HepG2 (cell line): ENCODE results near the gene TLK1. TPM values are rescaled to one million over a fixed set of nuclear protein-coding genes. Genes with fewer than 3 reads are reported as not detected.

ENCODE experiments used
- ETV6 ChIP-seq: sonication (generic); formaldehyde crosslinking; conservative IDR thresholded peaks from 2 replicates; pipeline ENCODE4 v1.4.0; 2020; ENCODE audit warnings: missing genetic modification reagents
- FOXP1 ChIP-seq, 2 experiments: fragments of 450-650 bp in 1 of 2; IDR thresholded peaks; 2 replicates each; pipeline ENCODE4 v1.6.1; 2017 to 2018; ENCODE audit warnings: antibody characterized with exemption in 1 of 2
- GLI4 ChIP-seq: sonication (generic); formaldehyde crosslinking; IDR thresholded peaks from 2 replicates; pipeline ENCODE4 v1.5.1; 2020; ENCODE audit warnings: missing genetic modification reagents, mild to moderate bottlenecking, moderate library complexity, borderline replicate concordance
- MED8 ChIP-seq: sonication (generic); formaldehyde crosslinking; IDR thresholded peaks from 2 replicates; pipeline ENCODE4 v1.8.1; 2023; ENCODE audit warnings: mild to moderate bottlenecking, missing genetic modification reagents; ENCODE audit not compliant: insufficient replicate concordance
- MXD4 ChIP-seq: IDR thresholded peaks from 2 replicates; pipeline ENCODE4 v1.6.1; 2016; ENCODE audit warnings: mild to moderate bottlenecking, missing biosample characterization, missing genetic modification reagents
- MYC ChIP-seq: sonication (generic); formaldehyde crosslinking; IDR thresholded peaks from 2 replicates; pipeline ENCODE4 v1.9.0; 2021; ENCODE audit warnings: missing genetic modification reagents, borderline replicate concordance
- RBM22 ChIP-seq: fragments of 200-400 bp; formaldehyde crosslinking; optimal IDR thresholded peaks from 2 replicates; pipeline ENCODE3; 2017; ENCODE audit warnings: mild to moderate bottlenecking, low read length, moderate library complexity
- SIN3B ChIP-seq: fragments of 150-350 bp; IDR thresholded peaks from 2 replicates; pipeline ENCODE4 v1.6.1; 2014; ENCODE audit warnings: low read length
- ZFP36 ChIP-seq: fragments of 150-350 bp; IDR thresholded peaks from 2 replicates; pipeline ENCODE4 v1.6.1; 2018; ENCODE audit warnings: borderline replicate concordance, low read length, low read depth; ENCODE audit not compliant: partially characterized antibody
- ZNF761 ChIP-seq: sonication (generic); formaldehyde crosslinking; conservative IDR thresholded peaks from 2 replicates; pipeline ENCODE4 v1.4.0; 2020; ENCODE audit warnings: mild to moderate bottlenecking, missing genetic modification reagents
- ZNF780A ChIP-seq: sonication (generic); formaldehyde crosslinking; IDR thresholded peaks from 2 replicates; pipeline ENCODE4 v1.8.0; 2022; ENCODE audit warnings: mild to moderate bottlenecking, missing genetic modification reagents, moderate library complexity
- ZNF788 ChIP-seq: sonication (generic); formaldehyde crosslinking; IDR thresholded peaks from 2 replicates; pipeline ENCODE4 v1.5.0; 2020; ENCODE audit warnings: mild to moderate bottlenecking, missing genetic modification reagents, borderline replicate concordance
- ZNF878 ChIP-seq: sonication (generic); formaldehyde crosslinking; IDR thresholded peaks from 2 replicates; pipeline ENCODE4 v1.8.1; 2023; ENCODE audit warnings: mild to moderate bottlenecking, missing genetic modification reagents, moderate library complexity
- polyA plus RNA-seq, 8 experiments: library from polyadenylated mRNA; depleted of rRNA in 3 of 8; stranded (reverse) in 7 of 8; unstranded in 1 of 8; fragments of >200 nt; fragmentation: Illumina TruSeq in 4 of 8; extraction: Trizol in 4 of 8; gene quantifications; 2 replicates each; pipeline versions ENCODE4 v1.2.1 to v1.2.3, GENCODE V29; 2011 to 2016; ENCODE audit warnings: low read depth in 4 of 8, missing spikeins in 1 of 8, mixed read lengths in 1 of 8; ENCODE audit not compliant: insufficient read depth in 1 of 8
- total RNA-seq, 5 experiments: library from RNA; depleted of rRNA; stranded (reverse); fragments of >200 nt; fragmentation: Illumina TruSeq; extraction: Trizol; gene quantifications; 2 replicates each; pipeline ENCODE4 v1.2.3, GENCODE V29; 2016; ENCODE audit warnings: low read depth in 1 of 5
- TF ChIP-seq, protein P1 (sequence below): sonication (generic); formaldehyde crosslinking; IDR thresholded peaks from 2 replicates; pipeline ENCODE4 v1.4.0; 2020; ENCODE audit warnings: missing genetic modification reagents
- TF ChIP-seq, protein P2 (sequence below): sonication (generic); formaldehyde crosslinking; IDR thresholded peaks from 2 replicates; pipeline ENCODE4 v1.5.1; 2020; ENCODE audit warnings: missing genetic modification reagents, mild to moderate bottlenecking, borderline replicate concordance
- TF ChIP-seq, protein P3 (sequence below): sonication (generic); formaldehyde crosslinking; IDR thresholded peaks from 2 replicates; pipeline ENCODE4 v1.8.1; 2022; ENCODE audit warnings: mild to moderate bottlenecking, missing genetic modification reagents
- TF ChIP-seq, protein P4 (sequence below): sonication (generic); formaldehyde crosslinking; IDR thresholded peaks from 2 replicates; pipeline ENCODE4 v1.8.0; 2022; ENCODE audit warnings: mild to moderate bottlenecking, missing genetic modification reagents; ENCODE audit not compliant: insufficient replicate concordance
- TF ChIP-seq, protein P5 (sequence below): sonication (generic); formaldehyde crosslinking; IDR thresholded peaks from 2 replicates; pipeline ENCODE4 v1.4.0; 2020; ENCODE audit warnings: missing genetic modification reagents
- TF ChIP-seq, protein P6 (sequence below): sonication (generic); formaldehyde crosslinking; IDR thresholded peaks from 2 replicates; pipeline ENCODE4 v1.8.1; 2023; ENCODE audit warnings: mild to moderate bottlenecking, missing genetic modification reagents

The TLK1 gene
- total and polyA plus RNA-seq, 2 of the 13 experiments (the other 11 are each of a cell fraction or from before 2014, with no cell fraction given): 16.8 to 28.7 TPM

DNA sequence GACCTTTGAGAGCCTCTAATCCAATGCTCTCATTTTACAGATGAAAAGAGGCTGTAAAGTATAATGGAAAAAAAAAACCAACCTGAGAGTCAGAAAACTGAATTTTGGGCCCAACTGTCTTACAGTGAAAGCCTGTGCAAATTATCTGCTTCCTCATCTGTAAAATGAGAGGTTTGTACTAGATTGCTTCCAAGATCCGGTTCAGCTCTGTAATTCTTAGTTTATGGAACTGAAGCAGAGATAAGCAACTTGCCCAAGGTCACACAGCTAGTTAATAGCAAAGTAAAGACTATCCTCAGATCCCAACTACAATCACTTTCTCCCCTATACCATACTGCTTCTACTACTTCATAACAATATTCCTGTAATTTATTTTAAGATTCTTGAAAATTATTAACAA is 6.3 kb downstream of the TLK1 start (continued):
- TF ChIP-seq, protein P1, sequence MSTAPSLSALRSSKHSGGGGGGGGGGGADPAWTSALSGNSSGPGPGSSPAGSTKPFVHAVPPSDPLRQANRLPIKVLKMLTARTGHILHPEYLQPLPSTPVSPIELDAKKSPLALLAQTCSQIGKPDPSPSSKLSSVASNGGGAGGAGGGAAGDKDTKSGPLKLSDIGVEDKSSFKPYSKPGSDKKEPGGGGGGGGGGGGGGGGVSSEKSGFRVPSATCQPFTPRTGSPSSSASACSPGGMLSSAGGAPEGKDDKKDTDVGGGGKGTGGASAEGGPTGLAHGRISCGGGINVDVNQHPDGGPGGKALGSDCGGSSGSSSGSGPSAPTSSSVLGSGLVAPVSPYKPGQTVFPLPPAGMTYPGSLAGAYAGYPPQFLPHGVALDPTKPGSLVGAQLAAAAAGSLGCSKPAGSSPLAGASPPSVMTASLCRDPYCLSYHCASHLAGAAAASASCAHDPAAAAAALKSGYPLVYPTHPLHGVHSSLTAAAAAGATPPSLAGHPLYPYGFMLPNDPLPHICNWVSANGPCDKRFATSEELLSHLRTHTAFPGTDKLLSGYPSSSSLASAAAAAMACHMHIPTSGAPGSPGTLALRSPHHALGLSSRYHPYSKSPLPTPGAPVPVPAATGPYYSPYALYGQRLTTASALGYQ: 0 out of 2 replicates have a peak, but pooled peaks have one; percentile 23
- TF ChIP-seq ETV6 (no peak), MXD4 (CRISPR knock-in tag) (no peak), ZNF780A (CRISPR knock-in tag) (no peak), MED8 (CRISPR knock-in tag) (no peak), MYC (CRISPR knock-in tag) (no peak), SIN3B (no peak), ZNF761 (CRISPR knock-in tag) (no peak), GLI4 (no peak), RBM22 (peak; percentile 99), ZNF788 (CRISPR knock-in tag) (no peak), ZFP36 (no peak), ZNF878 (CRISPR knock-in tag) (no peak), FOXP1 (IDR thresholded peaks at IDR 0.05) (no peak), FOXP1 (CRISPR knock-in tag; IDR thresholded peaks at IDR 0.05) (no peak)
- TF ChIP-seq, protein P2, sequence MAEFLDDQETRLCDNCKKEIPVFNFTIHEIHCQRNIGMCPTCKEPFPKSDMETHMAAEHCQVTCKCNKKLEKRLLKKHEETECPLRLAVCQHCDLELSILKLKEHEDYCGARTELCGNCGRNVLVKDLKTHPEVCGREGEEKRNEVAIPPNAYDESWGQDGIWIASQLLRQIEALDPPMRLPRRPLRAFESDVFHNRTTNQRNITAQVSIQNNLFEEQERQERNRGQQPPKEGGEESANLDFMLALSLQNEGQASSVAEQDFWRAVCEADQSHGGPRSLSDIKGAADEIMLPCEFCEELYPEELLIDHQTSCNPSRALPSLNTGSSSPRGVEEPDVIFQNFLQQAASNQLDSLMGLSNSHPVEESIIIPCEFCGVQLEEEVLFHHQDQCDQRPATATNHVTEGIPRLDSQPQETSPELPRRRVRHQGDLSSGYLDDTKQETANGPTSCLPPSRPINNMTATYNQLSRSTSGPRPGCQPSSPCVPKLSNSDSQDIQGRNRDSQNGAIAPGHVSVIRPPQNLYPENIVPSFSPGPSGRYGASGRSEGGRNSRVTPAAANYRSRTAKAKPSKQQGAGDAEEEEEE (CRISPR knock-in tag): no peak
- TF ChIP-seq, protein P3, sequence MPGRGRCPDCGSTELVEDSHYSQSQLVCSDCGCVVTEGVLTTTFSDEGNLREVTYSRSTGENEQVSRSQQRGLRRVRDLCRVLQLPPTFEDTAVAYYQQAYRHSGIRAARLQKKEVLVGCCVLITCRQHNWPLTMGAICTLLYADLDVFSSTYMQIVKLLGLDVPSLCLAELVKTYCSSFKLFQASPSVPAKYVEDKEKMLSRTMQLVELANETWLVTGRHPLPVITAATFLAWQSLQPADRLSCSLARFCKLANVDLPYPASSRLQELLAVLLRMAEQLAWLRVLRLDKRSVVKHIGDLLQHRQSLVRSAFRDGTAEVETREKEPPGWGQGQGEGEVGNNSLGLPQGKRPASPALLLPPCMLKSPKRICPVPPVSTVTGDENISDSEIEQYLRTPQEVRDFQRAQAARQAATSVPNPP (CRISPR knock-in tag): no peak
- TF ChIP-seq, protein P4, sequence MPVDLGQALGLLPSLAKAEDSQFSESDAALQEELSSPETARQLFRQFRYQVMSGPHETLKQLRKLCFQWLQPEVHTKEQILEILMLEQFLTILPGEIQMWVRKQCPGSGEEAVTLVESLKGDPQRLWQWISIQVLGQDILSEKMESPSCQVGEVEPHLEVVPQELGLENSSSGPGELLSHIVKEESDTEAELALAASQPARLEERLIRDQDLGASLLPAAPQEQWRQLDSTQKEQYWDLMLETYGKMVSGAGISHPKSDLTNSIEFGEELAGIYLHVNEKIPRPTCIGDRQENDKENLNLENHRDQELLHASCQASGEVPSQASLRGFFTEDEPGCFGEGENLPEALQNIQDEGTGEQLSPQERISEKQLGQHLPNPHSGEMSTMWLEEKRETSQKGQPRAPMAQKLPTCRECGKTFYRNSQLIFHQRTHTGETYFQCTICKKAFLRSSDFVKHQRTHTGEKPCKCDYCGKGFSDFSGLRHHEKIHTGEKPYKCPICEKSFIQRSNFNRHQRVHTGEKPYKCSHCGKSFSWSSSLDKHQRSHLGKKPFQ (CRISPR knock-in tag): no peak
- TF ChIP-seq, protein P5, sequence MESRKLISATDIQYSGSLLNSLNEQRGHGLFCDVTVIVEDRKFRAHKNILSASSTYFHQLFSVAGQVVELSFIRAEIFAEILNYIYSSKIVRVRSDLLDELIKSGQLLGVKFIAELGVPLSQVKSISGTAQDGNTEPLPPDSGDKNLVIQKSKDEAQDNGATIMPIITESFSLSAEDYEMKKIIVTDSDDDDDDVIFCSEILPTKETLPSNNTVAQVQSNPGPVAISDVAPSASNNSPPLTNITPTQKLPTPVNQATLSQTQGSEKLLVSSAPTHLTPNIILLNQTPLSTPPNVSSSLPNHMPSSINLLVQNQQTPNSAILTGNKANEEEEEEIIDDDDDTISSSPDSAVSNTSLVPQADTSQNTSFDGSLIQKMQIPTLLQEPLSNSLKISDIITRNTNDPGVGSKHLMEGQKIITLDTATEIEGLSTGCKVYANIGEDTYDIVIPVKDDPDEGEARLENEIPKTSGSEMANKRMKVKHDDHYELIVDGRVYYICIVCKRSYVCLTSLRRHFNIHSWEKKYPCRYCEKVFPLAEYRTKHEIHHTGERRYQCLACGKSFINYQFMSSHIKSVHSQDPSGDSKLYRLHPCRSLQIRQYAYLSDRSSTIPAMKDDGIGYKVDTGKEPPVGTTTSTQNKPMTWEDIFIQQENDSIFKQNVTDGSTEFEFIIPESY (CRISPR knock-in tag): no peak
- TF ChIP-seq, protein P6, sequence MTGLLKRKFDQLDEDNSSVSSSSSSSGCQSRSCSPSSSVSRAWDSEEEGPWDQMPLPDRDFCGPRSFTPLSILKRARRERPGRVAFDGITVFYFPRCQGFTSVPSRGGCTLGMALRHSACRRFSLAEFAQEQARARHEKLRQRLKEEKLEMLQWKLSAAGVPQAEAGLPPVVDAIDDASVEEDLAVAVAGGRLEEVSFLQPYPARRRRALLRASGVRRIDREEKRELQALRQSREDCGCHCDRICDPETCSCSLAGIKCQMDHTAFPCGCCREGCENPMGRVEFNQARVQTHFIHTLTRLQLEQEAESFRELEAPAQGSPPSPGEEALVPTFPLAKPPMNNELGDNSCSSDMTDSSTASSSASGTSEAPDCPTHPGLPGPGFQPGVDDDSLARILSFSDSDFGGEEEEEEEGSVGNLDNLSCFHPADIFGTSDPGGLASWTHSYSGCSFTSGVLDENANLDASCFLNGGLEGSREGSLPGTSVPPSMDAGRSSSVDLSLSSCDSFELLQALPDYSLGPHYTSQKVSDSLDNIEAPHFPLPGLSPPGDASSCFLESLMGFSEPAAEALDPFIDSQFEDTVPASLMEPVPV: no peak
